HK-2 (cell line): Measurements from ENCODE around the gene PRG3.

Source experiments
- DNase-seq: peaks from one replicate; pipeline ENCODE4 v3.0.0-alpha.2; 2018; ENCODE audit not compliant: unreplicated experiment

Gene PRG3

DNA sequence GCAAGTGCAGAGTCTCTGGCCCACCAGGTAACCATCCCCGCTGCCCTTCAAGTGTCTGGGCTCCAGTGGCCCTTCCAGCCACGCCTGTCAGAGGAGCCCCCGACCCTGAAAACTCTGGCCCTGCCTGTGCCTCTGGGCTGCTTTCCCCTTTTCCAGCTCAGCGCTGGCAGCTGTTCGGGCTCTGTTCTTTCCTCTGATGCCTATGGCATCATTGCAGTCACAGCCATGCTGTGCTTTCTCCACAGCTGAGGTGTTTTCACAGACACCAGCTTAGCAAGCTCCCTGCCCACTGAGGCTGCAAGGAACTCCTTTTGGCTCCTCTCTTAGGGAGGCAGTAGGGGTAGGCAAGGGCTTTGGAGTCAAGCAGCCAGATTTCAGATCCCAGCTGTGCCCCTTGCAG, 21.6 kb downstream of the PRG3 start:
- DNase-seq, result no peak

GRCh38 chr11:57358991-57359390, 22.0 kb downstream of the PRG3 start:
- DNase-seq, result no peak

GRCh38 chr11:57358543-57358961, 22.4 kb downstream of the PRG3 start:
- no peak for DNase-seq

GRCh38 chr11:57357856-57358255, 23.1 kb downstream of the PRG3 start:
- DNase-seq, result no peak

DNA sequence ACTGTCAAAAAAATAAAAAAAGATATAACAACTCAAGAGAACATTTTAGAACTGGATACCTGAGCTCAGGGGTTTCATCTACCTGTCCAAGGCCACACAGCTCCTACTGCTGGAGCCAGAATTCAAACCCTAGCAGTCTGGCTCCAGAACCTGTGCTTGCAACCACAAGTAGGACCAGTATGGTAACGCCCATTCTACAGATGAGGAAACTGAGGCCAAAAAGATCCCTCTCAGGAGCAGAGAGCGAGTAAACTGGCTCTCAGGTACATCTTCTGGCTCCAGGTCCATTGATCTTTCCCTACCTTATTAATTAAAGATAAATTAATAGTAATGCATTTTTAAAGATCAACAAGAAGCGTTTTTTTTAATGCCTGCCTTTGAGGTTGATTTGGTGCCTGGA, 23.6 kb downstream of the PRG3 start:
- DNase-seq, result no peak

GRCh38 chr11:57356268-57356667, 24.7 kb downstream of the PRG3 start:
- no peak for DNase-seq

GRCh38 chr11:57354699-57355098, 26.3 kb downstream of the PRG3 start:
- no peak for DNase-seq

DNA sequence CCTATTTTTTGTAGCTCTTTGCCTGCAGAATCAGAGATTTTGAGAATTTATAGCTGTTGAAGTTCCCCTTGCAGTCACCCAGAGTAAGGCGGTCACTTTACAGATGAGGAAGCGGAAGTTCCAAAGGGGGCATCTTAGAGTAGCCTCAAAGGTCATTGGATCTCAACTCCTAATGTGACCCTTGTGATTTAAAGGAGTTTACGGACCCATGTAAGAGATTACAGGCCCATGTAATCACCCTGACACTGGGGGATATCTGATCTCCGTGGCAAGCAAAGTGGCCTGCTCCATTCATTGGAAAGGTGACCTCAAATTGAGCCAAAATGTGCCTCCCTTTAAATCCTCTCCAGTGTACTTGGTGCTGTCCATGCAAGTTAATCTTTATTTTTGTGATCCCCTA, 27.1 kb downstream of the PRG3 start:
- DNase-seq, result no peak

DNA sequence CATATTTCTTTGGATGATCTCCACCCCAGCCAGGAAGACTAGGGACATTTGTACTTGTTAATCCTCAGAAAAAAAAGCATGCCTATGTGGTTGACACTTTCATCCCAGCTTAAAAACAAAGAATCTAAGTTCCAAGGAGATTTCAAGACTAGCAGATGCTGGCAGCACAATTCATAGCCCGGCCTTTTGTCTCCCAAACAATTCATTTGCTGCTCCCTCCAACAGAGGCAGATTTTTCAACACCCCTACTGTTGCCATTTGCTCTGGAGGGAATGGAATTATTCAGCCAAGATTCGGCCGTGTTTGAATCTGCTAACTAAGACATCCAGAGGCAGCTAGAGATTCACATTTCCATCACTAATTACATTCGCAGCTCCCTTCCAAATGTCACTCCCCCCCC, 27.5 kb downstream of the PRG3 start:
- no peak for DNase-seq

DNA sequence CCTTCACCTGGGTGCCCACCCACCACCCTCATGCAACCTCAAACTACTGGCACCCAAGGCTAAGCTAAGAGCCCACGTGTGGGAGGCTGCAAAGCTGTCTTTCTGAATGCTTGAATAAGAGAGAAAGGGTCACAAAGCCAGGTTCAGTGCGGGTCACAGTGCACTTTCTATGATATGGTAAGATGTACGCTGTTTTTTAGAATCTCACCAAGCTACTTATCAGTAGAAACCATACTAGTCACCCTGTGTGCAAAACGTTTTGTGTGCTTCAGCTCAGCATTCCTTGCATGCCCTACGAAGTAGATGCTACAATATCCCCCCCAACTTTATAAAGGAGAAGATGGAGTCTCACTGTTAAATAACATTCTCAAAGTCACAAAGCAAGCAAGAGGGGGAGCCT, 27.9 kb downstream of the PRG3 start:
- no peak for DNase-seq

GRCh38 chr11:57349491-57350274, 31.3 kb downstream of the PRG3 start:
- peak; percentile 73 for DNase-seq

GRCh38 chr11:57348636-57349313, 32.2 kb downstream of the PRG3 start:
- DNase-seq, result no peak

- DNase-seq, result no peak
Measured at GRCh38 chr11:57348052-57348451, 32.9 kb downstream of the PRG3 start.

DNA sequence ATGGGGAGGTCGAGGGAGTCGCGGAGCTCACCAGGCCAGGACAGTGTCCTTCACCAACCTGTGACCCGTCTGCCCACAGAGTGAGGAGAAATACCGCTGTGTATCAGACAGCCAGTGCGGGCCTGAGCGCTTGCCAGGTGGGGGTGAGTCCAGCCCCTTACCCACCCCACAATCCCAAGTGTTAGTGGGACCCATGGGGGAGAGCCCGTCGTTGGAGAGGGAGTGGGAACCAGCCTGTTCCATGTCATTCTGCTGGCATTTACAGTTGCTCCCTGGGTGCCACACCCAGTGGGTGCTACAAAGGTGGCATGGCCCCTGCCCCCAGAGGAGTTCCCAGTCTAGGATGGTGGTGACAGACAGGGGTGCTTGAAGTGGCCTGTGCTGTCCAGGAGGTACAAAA, 33.6 kb downstream of the PRG3 start:
- no peak for DNase-seq

- DNase-seq, result peak; percentile 61
Measured at GRCh38 chr11:57345555-57346211, 35.3 kb downstream of the PRG3 start.

DNA sequence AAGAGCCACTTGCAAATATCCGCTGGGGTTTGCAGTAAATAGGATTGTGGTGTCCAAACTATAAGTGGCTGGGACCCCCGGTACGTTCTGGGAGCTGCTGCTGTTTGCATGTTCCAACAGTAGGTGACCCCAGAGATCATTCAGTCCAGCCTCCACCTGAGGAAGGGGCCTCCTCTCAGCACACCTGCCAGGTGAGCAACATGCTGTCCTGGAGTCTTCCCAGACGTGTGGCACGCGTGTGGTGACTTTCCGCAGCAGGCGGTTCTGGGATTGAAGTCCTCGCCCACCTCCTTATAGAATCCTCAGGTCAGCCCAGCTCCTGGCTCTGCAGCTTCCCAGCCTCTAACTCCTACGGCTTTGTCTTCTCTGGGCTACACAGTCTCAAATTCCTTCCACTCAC, 36.1 kb downstream of the PRG3 start:
- no peak for DNase-seq

- DNase-seq, result no peak
Measured at GRCh38 chr11:57343825-57344224, 37.1 kb downstream of the PRG3 start.

DNA sequence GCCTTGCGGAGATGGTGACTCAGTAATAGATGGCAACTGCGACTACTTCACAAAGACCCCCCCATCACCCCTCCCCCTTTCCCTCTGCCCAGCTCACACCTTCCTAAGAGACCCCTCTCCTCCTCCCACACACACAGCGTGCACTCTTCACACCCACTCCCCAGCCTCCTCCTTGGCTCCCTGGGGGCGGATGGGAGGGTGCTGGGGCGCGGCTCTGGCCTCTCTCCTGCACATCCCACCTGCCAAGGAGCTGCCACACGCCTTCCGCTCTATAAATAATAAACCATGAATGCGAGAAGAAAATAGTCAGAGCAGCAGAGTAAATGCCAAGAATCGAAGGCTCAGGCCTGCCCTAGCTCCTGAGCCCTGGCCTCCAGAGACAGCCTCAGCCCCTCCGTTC, 38.2 kb downstream of the PRG3 start:
- DNase-seq, result no peak

- DNase-seq, result no peak
Measured at GRCh38 chr11:57341250-57341808, 39.6 kb downstream of the PRG3 start.

- no peak for DNase-seq
Measured at GRCh38 chr11:57340039-57340615, 40.8 kb downstream of the PRG3 start.

- no peak for DNase-seq
Measured at GRCh38 chr11:57339328-57339727, 41.6 kb downstream of the PRG3 start.

DNA sequence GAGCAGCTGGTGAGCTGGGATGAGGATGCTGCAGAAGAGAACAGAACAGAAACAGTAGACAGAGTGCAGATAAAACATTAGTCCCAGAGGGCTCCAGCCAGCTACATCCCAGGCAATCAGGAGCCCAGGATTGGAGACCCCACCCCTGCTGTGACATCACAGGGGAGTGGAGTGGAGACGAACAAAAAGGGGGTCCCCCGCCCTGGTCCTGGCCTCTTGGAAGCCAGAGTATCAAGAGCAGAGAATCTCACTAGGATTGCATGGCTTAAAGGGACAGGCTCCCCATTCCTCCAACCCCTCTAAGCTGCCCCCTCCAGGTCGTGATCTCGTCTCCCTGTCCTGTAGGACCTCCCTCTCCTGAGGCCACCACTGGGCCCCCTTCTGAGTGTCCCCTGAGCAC, 42.8 kb downstream of the PRG3 start, which contains the start of gene P2RX3:
Gene P2RX3 (plus strand): TSS at position 211 of the 400 bp plus-strand sequence. CDS start 199 bp downstream, outside the sequence.
- DNase-seq, result no peak
